Fibroblast of upper back skin (primary cell): ENCODE measurements around the gene CCDC57.

Experiments
- DNase-seq: peaks from one replicate; pipeline ENCODE4 v3.0.0-alpha.2; 2013

CCDC57 gene

DNA sequence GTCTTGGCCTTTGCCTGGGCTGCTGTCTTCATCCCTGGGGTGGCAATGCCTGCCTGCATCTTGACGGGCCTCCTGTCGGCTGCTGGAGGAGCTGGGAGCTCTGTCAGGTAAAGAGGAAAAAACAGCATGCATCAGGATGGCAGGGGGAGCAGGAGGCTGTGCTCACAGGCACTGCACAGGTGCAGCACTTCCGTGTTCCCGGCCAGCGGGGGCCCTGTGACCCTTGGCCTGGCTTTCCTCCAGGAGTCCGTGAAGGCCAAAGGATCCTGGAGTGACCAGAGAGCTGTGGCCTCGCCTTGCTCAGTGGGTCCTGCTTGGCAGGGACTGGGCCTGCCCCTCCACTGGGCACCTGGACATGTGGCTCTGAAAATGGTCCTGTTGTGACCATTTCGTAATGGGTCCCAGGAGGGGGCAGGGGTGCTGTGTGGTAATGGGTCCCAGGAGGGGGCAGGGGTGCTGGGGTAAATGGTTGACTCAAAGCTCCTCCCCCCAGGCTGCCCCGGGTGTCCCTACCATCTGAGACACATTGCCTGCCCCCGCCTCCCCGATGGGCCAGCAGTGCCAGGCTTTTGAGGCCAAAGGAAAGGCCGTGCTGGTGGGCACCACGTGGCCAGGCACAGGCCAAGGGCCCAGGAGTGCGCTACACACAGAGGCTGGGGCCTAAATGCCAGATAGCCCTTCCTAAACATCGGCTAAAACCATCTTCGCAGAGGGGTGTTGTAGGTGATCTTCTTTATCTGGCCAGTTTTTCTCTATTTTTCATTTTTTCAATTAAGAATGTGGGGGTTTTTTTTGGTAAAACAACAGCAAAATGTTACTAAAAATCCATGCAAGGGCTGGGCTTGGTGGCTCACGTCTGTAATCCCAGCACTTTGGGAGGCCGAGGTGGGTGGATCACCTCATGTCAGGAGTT is 110.6 kb downstream of the CCDC57 start:
- DNase-seq = no peak

DNA sequence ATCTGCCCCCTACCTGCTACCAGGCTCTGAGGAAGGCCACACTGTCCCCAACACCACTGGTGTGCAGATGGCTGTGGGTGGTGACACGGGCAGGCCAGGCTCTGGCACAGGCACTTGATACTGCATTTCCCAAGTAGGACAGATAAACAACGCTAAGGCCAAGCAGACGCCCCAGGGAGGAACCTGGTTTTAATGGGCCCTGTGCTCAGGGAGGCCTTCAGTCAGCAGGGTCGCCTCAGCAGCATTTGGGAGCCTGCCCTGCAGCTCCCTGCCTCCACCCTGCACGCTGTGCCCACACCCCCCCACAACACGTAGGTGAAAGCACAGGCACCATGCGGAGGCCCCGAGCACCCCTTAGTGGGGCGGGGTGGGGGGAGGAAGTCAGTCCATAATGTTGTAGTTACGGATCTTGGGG is 111.3 kb downstream of the CCDC57 start:
- no peak for DNase-seq

DNA sequence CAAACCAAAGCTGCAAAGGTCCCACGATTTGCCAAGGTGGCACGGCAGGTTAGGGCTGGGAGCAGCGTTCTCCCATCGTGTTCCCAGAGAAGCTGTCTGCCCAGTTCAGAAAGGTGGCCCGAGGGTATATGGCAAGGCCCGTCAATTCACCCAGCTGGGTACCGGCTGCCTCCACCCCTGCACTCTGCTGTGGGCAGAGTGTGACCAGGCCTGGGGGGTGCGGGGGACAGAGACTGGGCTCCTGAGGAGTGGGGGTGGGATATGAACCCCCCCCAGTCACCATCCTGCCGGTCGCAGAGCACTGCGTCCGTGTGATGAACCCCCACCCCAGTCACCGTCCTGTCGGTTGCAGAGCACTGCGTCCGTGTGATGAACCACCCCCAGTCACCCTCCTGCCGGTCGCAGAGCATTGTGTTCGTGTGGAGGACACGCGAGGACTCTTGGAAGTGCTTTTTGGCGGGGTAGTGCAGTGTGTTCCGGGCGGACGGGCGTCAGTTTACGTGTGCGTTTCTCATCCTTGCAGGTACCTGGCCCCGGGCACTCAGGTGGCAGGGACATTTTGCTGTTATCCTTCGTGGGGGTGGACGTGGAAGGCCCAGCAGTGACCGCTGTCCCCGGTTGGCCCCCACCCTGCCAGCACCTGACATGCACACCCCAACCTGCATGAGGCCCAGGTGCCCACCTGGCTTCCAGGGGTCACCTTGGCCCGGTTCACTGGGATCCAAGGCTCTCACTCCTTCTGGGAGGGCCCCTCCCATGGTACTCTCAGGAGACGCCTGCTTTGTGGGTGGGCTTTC is 111.9 kb downstream of the CCDC57 start:
- no peak for DNase-seq

- no peak for DNase-seq
Observed at GRCh38 chr17:82098939-82099763, 113.5 kb downstream of the CCDC57 start.

DNA sequence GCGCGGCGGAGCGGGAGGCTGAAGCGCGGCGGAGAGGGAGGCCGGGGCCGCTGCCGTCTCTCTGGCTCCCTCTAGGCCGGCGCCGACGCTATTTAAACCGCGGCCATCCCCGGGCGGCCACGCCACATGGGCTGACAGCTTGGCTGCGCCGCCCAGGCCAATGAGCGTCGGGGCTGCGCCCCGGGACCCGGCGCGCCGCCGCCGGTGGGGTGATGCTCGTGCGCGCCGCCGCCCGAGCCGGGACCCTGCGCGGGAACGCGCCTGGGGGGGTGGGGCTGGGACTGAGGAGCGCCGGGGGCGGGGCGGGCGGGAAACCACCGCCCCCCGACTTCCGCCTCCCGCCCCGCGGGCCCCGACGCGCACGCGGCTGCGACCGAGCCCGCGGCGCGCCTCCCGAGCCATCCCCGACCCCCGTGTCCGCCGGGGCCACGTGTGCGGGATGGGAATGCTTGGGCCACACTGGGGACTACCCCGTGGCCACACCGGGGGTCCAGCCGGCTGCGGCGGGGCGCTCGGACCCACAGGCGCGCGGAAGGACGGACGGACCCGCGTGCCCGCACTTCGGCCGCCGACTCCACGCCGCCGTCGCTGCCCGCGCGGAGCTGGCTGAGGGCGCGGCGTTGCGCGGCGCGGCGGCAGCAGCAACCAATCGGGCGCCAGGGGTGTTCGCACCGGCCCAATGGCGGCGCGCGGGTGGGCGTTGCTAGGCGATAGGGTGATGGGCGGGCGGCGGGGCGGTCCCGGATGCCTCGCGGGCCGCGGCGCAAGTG is 114.3 kb downstream of the CCDC57 start, which contains the start of gene FASN:
FASN (minus strand) TSS at position 68 of the 770 bp plus-strand sequence. CDS start 1,791 bp downstream, outside the sequence.
- DNase-seq = peak; percentile 95

DNA sequence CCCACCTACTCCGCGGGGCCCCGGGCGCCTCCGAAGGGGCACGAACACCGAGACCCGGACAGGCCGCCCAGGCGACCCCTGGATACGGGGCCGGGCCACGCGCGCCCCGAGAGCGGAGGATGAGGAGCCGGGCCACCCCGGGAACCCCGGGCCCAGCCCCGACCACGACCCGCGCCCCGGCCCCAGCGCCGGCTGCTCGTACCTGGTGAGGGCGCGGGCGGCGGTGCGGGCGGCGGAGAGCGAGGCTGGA is 114.8 kb downstream of the CCDC57 start:
- no peak for DNase-seq

DNA sequence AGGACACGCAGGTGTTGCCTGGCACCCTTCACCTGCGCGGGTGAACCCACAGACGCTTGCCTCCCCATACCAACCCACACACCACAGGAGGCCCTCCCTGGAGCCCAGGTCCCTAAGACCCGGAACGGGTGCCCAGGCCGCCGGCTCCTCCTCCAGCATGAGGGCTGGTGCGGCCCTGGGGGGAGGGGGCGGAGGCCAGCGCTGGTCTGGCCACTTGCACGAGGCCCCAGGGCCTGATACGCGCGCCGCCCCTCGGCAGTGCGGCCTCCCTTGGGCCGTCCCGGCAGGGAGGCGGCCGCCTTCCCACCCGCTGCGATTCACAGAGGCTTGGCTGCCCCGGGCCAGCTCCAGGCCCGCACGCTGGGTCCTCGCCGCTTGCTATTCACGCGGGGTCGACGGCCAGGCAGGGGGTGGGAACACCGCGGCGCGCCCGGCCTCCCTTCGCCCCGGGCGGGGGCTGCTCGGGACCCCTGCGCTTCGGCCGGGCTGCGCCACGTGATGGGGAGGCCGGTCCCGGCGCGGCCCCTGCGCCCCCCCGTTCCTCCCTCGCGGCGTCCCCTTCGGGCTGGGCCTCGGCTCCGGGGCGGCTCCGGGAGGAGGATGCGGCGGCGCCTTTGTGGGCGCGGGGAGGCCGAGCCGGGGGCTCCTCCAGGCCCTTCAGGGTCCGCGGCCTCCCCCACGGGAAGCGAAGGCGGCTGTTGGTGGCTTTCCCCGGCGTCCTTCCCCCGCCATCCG is 115.3 kb downstream of the CCDC57 start:
- peak; percentile 22 for DNase-seq

DNA sequence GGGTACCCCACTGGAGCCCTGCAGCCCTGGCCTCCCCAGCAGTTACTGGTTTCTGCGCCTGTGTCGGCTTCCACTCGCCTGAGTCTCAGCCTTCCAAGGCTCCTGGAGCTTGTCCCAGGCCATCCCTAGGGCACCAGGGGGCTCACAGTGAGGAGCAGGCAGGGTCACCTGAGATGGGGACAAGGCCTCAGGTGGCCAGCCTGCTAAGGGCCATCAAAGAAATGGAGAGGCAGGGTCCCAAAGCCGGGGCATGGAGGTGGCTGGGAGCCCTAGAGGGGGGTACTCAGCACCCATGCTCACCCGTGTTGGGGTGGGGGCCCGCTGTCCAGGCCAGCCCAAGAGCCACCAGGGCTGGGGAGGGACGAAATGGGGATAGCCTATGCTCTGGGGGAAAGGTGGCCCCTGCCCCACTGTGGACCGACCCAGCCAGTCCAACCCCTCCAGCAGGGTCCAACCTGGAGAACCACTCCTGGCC is 115.9 kb downstream of the CCDC57 start:
- no peak for DNase-seq

- no peak for DNase-seq
Observed at GRCh38 chr17:82095777-82096708, 116.6 kb downstream of the CCDC57 start.

- no peak for DNase-seq
Observed at GRCh38 chr17:82094931-82095776, 117.5 kb downstream of the CCDC57 start.

- DNase-seq = no peak
Observed at GRCh38 chr17:82092995-82093751, 119.5 kb downstream of the CCDC57 start.

GRCh38 chr17:82092628-82092994 is 120.0 kb downstream of the CCDC57 start:
- no peak for DNase-seq

- no peak for DNase-seq
Observed at GRCh38 chr17:82092094-82092586, 120.5 kb downstream of the CCDC57 start.

DNA sequence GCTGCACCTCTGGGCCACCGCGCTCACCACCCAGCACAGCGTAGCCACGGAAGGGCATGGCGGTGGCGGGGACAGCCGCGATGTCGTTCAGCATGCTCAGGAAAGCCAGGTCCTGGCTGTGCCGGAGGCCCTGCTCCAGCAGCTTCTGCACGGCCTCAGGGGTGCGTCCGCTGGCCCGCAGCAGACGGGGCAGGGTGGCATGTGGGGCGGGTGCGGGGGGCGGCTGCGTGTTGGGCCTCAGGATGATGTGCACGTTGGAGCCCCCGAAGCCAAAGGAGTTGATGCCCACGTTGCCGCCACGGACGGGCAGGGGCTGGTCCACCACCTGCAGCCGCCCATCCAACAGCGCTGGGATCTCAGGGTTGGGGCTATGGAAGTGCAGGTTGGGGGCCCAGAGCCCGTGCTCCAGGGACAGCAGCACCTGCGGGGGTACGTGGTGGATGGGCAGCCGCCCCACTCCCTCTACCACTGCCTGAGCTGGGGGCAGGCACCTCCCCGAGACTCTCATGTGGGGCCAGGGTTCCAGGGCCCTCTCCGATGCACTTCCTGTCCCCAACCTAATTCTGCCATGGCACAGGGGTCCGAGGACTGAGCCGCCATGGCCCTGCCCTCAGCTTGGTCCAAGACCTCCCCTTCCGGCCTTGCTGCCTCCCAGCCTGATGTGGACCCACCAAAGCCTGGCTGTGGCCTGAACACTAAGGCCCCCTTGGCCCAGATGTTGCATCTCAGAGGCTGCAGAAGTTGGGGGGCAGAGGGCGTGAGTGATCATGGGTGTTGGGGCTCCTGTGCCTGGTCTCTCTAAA is 121.2 kb downstream of the CCDC57 start:
- DNase-seq = no peak

DNA sequence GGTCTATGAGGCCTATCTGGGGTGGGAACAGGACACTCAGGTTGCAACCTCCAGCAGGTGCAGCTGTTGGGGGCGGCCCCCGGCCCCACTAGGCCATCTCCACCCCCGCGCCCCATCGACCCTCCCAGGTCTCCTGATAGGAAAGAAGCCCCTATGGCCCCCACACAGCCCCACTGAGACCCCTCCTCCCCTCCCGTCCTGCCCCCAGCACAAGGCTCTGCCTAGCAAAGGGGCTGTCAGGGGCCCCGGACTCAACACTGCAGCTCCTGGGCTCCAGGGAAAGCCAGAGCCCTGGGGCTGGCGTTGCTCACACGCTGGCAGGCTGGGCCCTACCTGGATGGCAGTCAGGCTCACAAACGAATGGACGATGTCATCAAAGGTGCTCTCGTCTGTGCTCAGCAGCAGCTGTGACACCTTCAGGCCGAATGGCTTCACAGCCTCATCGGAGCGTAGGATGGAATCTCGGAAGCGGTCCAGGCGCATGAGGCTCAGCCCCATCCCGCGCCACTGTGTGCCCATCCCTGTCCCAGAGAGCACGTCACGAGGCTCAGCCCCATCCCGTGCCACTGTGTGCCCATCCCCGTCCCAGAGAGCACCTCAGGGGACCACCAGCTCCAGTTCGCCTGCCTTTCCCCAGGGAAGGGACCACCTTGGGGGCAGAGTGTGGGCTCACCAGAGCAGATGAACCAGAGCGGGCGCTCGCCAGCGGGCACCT is 121.9 kb downstream of the CCDC57 start:
- no peak for DNase-seq

DNA sequence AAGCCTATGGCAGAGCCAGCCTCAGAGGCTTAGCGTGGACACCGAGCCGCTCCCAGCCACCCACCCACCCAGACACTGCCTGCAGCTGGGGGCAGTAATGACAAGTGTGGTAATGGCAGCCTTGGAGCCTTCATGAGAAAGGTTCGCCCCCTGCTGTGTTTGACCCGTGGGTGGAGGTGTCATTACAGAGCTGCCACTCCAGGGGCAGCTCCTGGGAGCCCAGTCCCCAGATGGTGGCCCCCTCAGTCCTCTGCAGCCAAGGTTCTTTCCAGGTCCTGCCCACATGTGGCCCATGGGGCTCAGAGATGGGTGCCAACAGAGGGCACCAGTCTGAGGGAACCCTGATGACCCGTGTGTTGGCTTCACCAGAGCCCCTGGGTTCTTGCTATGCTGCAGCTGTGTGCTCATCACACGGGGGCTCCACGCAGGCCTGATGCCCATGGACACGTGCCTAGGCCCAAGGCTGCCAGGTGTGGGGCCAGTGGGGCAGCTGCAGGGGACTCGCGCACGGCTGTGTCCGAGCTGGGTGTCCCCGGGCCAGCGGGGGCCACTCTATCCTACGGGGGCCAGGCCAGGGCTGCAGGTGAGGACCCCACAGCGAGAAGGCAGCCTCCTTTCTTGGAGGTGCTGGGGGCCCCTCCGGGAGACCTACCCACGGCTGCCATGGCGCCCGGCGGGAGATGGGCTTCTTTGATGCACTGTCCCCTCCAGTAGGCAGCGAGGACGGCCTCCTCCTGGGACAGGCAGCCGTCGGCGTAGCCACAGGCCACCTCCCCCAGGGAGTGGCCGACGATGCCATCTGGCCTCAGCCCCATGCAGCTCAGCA is 122.7 kb downstream of the CCDC57 start:
- DNase-seq = no peak
